HEK293 (cell line): ENCODE results near the gene IGF2BP2.

Experiments used
- CTCF ChIA-PET: fragments of 350-600 bp; formaldehyde crosslinking; extraction: SDS; loops from one replicate; lab custom pipeline; 2021; ENCODE audit warnings: antibody characterized with exemption; lab: Yijun Ruan, JAX
- POLR2A ChIA-PET: fragments of 300-600 bp; formaldehyde crosslinking; extraction: SDS; loops from one replicate; lab custom pipeline; 2020; ENCODE audit warnings: antibody characterized with exemption, inconsistent platforms; lab: Yijun Ruan, JAX
- H3K27ac ChIP-seq: fragments of 200-500 bp; sonication (Bioruptor generic); 2 replicates; pipeline ENCODE4 v1.5.1; 2014; ENCODE audit warnings: low read depth, low read length, control low read depth, inconsistent platforms; ENCODE audit errors: extremely low read depth
- H3K36me3 ChIP-seq, 2 experiments: fragments of 200-500 bp in 1 of 2; sonication (Bioruptor generic) in 1 of 2; 1 replicate in 1 of 2; 2 replicates in 1 of 2; pipeline ENCODE4 v1.5.1; 2014 to 2017; ENCODE audit warnings: inconsistent platforms in 2 of 2, low read length in 2 of 2; ENCODE audit not compliant: control insufficient read depth in 2 of 2, insufficient read depth in 1 of 2
- H3K4me1 ChIP-seq: fragments of 200-500 bp; sonication (Bioruptor generic); 2 replicates; pipeline ENCODE4 v1.5.1; 2014; ENCODE audit warnings: mild to moderate bottlenecking, low read length, inconsistent platforms; ENCODE audit not compliant: control insufficient read depth, insufficient read depth
- H3K4me3 ChIP-seq: 2 replicates; pipeline ENCODE4 v1.5.1; 2011; ENCODE audit warnings: low read depth, mild to moderate bottlenecking, control low read depth, low read length, moderate library complexity
- H3K9me3 ChIP-seq: fragments of 200-500 bp; sonication (Bioruptor generic); 2 replicates; pipeline ENCODE4 v1.5.1; 2014; ENCODE audit warnings: low read depth, low read length, inconsistent platforms; ENCODE audit not compliant: control insufficient read depth, insufficient read depth
- CTCF ChIP-seq: fragments of 450-650 bp; formaldehyde crosslinking; IDR thresholded peaks from 2 replicates; pipeline ENCODE4 v1.5.1; 2016; ENCODE audit warnings: missing biosample characterization, missing genetic modification characterization
- HOXC10 ChIP-seq: sonication (generic); formaldehyde crosslinking; IDR thresholded peaks from 2 replicates; pipeline ENCODE4 v1.8.1; 2023; ENCODE audit warnings: mild to moderate bottlenecking, missing genetic modification reagents
- IKZF3 ChIP-seq: fragments of 450-650 bp; IDR thresholded peaks from 2 replicates; pipeline ENCODE4 v1.5.0; 2018; ENCODE audit warnings: missing biosample characterization, mild to moderate bottlenecking, missing genetic modification characterization, moderate library complexity
- MZF1 ChIP-seq: fragments of 450-650 bp; formaldehyde crosslinking; IDR thresholded peaks from 2 replicates; pipeline ENCODE4 v1.5.1; 2017; ENCODE audit warnings: missing biosample characterization, missing genetic modification characterization, borderline replicate concordance
- PRDM10 ChIP-seq: fragments of 450-650 bp; formaldehyde crosslinking; IDR thresholded peaks from 2 replicates; pipeline ENCODE4 v1.5.1; 2016; ENCODE audit warnings: missing biosample characterization, missing genetic modification characterization
- ZBTB26 ChIP-seq: fragments of 450-650 bp; formaldehyde crosslinking; optimal IDR thresholded peaks from 2 replicates; pipeline ENCODE3; 2016; ENCODE audit warnings: missing biosample characterization, mild to moderate bottlenecking, missing genetic modification characterization
- ZBTB8A ChIP-seq: fragments of 450-650 bp; formaldehyde crosslinking; IDR thresholded peaks from 2 replicates; pipeline ENCODE4 v1.5.1; 2016; ENCODE audit warnings: missing biosample characterization, missing genetic modification characterization
- ZFHX2 ChIP-seq: fragments of 450-650 bp; formaldehyde crosslinking; conservative IDR thresholded peaks from 2 replicates; pipeline ENCODE4 v1.5.1; 2016; ENCODE audit warnings: missing biosample characterization, missing genetic modification characterization
- ZNF391 ChIP-seq: fragments of 450-650 bp; formaldehyde crosslinking; IDR thresholded peaks from 2 replicates; pipeline ENCODE4 v1.5.1; 2016; ENCODE audit warnings: low read depth, missing biosample characterization, missing genetic modification characterization, borderline replicate concordance
- ZNF398 ChIP-seq: fragments of 450-650 bp; formaldehyde crosslinking; IDR thresholded peaks from 2 replicates; pipeline ENCODE4 v1.5.1; 2017; ENCODE audit warnings: missing biosample characterization, missing genetic modification characterization
- ZNF416 ChIP-seq: fragments of 450-650 bp; formaldehyde crosslinking; IDR thresholded peaks from 2 replicates; pipeline ENCODE4 v1.5.1; 2016; ENCODE audit warnings: missing biosample characterization, missing genetic modification characterization
- ZNF561 ChIP-seq: fragments of 450-650 bp; IDR thresholded peaks from 2 replicates; pipeline ENCODE4 v1.5.1; 2018; ENCODE audit warnings: missing biosample characterization, missing genetic modification characterization, borderline replicate concordance
- ZNF596 ChIP-seq: fragments of 450-650 bp; IDR thresholded peaks from 2 replicates; pipeline ENCODE4 v1.5.0; 2018; ENCODE audit warnings: missing biosample characterization, mild to moderate bottlenecking, missing genetic modification characterization, moderate library complexity
- ZNF654 ChIP-seq: fragments of 450-650 bp; formaldehyde crosslinking; IDR thresholded peaks from 2 replicates; pipeline ENCODE4 v1.5.1; 2016; ENCODE audit warnings: low read depth, missing biosample characterization, missing genetic modification characterization
- ZNF660 ChIP-seq: fragments of 450-650 bp; IDR thresholded peaks from 2 replicates; pipeline ENCODE4 v1.5.1; 2018; ENCODE audit warnings: missing biosample characterization, mild to moderate bottlenecking, missing genetic modification characterization
- ZNF76 ChIP-seq: fragments of 450-650 bp; formaldehyde crosslinking; IDR thresholded peaks from 2 replicates; pipeline ENCODE4; 2016; ENCODE audit warnings: low read depth, missing biosample characterization, missing genetic modification characterization, borderline replicate concordance
- ZSCAN30 ChIP-seq: fragments of 450-650 bp; IDR thresholded peaks from 2 replicates; pipeline ENCODE4 v1.5.1; 2018; ENCODE audit warnings: missing biosample characterization, mild to moderate bottlenecking, missing genetic modification characterization, moderate library complexity

IGF2BP2 gene

GRCh38 chr3:185825006-185825638 is at the start of gene IGF2BP2:
Gene IGF2BP2, minus strand, starts transcription at chr3:185825042. Its CDS starts 82 bp downstream, at chr3:185824960.
- CTCF ChIA-PET: interaction anchor here (1.0 kb wide), 1 partner anchor 40 kb away, joined by 3 read pairs; no protein-coding TSS in a partner anchor
- Histone ChIP-seq H3K36me3 (peaks cover 0 to 12% of the 10 kb centered on the region in 2 experiments; a peak in 1 of 3 replicates), H3K9me3 (no peaks in the 10 kb centered on the region), H3K27ac (peak within 1 kb of the TSS; percentile 94), H3K4me3 (peak within 1 kb of the TSS; percentile 94), H3K4me1 (0 out of 2 replicates have a peak, but pooled peaks cover 4% of the 10 kb centered on the region)
- POLR2A ChIA-PET: interaction anchor here (1.4 kb wide), 1 partner anchor 112 kb away, joined by 10 read pairs; the partner anchor contains the start of gene TRA2B
- TF ChIP-seq ZBTB8A (tag by site-specific recombination): 0 out of 2 replicates have a peak, but pooled peaks have one; percentile 77
- TF ChIP-seq ZSCAN30: peak; percentile 39; the same call in 1 of the 2 replicates
- TF ChIP-seq ZNF391 (tag by site-specific recombination): no peak
- TF ChIP-seq ZNF561: 0 out of 2 replicates have a peak, but pooled peaks have one; percentile 34
- TF ChIP-seq IKZF3 (tag by site-specific recombination): 0 out of 2 replicates have a peak, but pooled peaks have one; percentile 40
- TF ChIP-seq MZF1 (tag by site-specific recombination): no peak
- 0 out of 2 replicates have a peak, but pooled peaks have one; percentile 55 for TF ChIP-seq ZFHX2 (tag by site-specific recombination)
- TF ChIP-seq ZNF398 (tag by site-specific recombination): peak; percentile 72; the same call in 1 of the 2 replicates
- TF ChIP-seq HOXC10 (CRISPR knock-in tag): 0 out of 2 replicates have a peak, but pooled peaks have one; percentile 72
- peak; percentile 68 for TF ChIP-seq ZNF660 (tag by site-specific recombination)
- TF ChIP-seq CTCF: peak; percentile 46
- TF ChIP-seq ZBTB26: peak; percentile 33
- TF ChIP-seq ZNF596 (tag by site-specific recombination): peak; percentile 87
- no peak for TF ChIP-seq ZNF416

GRCh38 chr3:185874119-185874518 is 49.3 kb upstream of the IGF2BP2 start:
- POLR2A ChIA-PET: no interaction called here
- no peak for TF ChIP-seq ZNF654 (tag by site-specific recombination)
- no peak for TF ChIP-seq ZNF76
- no peak for TF ChIP-seq PRDM10 (tag by site-specific recombination)
- Histone ChIP-seq H3K9me3 (no peaks in the 10 kb centered on the region), H3K4me3 (no peak overlapping the region), H3K36me3 (no peaks in the 10 kb centered on the region), H3K4me1 (no peaks in the 10 kb centered on the region), H3K27ac (no peak overlapping the region)
- CTCF ChIA-PET: interaction anchor here (1.5 kb wide), 1 partner anchor 213 kb away, joined by 3 read pairs; no protein-coding TSS in a partner anchor
